HG03432 (cell line): ENCODE data around the gene FOXC2.

Experiments
- ATAC-seq: cut with Tn5 transposase; IDR thresholded peaks from one replicate; pipeline ENCODE4 v1.9.1; 2021; ENCODE audit warnings: mild to moderate bottlenecking, moderate library complexity; ENCODE audit not compliant: unreplicated experiment

Gene FOXC2

DNA sequence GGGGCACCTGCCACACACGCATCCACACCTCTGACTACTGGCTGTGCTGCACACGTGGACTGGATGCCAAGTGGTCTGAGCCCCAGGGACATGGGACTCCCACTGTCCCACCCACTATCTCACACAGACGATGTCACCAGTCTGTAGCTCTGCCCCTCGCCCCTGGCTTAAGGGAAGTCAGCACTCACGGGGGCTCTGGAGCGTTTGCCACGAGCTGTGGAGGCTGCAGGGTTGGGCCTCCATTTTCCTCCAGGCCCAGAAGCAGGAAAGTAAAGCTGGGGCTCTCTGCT, 34.2 kb upstream of the FOXC2 start:
- no peak for ATAC-seq

- ATAC-seq: no peak
Observed at GRCh38 chr16:86533076-86533475, 33.6 kb upstream of the FOXC2 start.

- ATAC-seq: no peak
Observed at GRCh38 chr16:86533767-86534351, 32.8 kb upstream of the FOXC2 start.

GRCh38 chr16:86534779-86535615, 31.6 kb upstream of the FOXC2 start:
- no peak for ATAC-seq

DNA sequence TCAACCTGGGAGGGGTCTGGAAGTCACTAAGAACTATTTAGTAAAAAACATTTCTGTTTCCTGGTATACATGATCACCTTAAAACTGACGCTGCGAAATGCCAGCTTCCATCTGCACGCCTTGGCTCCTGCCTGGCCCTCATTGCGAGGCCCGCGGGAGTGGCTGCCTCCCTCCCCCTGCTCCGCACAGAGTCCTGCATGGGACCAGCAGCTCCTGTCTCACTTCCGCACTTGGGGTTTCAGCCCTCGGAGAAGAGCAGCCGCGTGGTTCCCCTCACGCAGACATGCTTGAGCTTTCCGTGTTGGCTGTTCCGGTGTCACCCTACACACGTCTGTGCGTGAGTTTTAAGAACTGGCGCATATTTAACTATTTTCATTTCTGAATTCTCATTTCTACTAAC, 30.0 kb upstream of the FOXC2 start:
- ATAC-seq: no peak

- ATAC-seq: no peak
Observed at GRCh38 chr16:86537486-86537885, 29.1 kb upstream of the FOXC2 start.

DNA sequence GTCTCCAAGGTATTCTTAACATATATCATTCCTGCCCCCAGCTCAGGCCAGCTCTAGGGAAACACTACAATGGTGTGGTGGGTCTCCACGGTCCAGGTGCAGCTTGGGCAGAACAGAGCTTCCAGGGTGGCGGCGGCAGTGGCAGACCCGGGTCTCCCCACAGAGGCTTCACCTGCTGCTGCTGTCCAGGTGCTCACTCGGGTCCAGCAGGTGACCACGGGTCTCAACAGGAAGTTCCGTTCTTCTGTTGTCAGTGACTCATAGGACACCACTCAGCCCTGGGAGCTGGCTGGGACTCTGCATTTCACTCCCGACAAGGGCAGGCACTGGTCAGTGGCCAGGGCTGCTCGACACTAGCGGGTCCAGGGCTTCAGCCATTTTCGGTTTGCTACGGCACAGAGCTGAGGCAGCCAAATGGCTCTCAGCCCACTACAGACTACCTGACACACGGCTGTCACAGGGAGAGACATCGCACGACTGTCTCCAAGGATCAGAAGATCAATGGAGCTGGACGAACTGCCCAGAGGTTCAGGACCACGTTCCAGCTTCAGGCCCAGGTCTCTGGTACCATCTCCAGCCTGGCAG, 28.3 kb upstream of the FOXC2 start:
- no peak for ATAC-seq

GRCh38 chr16:86540894-86541293, 25.7 kb upstream of the FOXC2 start:
- no peak for ATAC-seq

- ATAC-seq: no peak
Observed at GRCh38 chr16:86541560-86541959, 25.1 kb upstream of the FOXC2 start.

DNA sequence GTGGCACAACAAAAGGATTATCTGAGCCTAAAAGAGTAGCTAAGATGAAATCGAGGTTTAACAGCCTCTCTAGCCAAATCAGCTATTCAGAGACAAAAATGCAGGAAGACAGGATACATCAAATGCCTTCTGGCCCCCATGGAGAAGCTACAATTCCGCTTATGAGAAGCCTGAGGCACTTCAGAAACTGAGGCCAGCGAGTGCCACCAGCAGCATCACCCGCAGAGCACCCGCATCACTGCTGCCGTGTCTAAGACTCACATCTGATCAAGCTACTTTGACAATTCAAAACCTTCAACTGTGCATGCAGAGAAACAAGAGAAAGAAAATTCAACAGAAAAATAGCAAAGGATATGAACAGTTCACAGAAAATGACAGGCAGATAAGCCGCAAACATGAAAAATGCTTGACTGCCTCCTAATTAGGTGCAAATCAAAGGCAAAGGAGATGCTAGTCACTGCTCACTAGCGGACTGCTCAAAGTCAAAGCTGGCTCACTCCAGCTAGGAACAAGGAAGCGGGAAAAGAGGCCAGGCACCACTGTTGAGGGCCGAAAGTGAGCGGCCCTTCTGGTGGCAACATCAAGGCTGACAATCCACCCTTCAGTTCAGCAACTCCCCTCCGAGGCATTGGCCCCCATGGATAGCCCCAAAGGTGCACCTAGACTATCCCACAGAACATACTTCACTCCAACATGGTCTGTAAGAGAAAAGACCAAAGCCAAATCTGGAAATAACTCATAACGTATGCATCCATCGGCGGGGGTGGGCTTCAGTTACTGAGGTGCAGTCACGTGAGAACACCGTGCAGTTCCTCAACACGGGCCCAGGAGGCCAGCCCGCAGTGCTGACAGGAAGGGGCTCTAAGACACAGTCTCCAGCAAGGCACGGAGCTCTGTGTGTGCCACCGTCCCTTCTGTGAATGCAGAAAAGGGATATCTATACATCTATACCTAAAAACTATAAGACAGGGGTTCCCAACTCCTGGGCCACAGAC, 23.6 kb upstream of the FOXC2 start:
- ATAC-seq: no peak

DNA sequence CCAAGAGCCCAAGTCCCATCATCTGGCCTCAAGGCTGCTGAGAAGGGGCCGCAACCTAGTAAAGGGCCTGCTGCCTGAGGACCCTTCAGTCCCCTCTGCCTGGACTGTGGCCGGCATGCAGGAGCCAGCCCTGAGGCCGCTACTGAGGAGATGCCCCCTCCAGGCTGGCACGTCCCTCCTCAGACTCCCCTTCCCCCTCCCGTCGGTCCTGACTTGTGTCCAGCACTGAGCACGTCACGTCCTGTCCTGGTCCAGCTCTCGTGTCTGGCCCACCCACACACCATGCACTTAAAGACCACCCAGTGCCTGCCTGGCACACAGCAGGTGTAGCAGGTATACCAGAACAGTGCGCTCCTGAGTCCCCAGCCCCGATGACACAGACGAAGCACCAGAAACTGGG, 21.1 kb upstream of the FOXC2 start:
- ATAC-seq: no peak

DNA sequence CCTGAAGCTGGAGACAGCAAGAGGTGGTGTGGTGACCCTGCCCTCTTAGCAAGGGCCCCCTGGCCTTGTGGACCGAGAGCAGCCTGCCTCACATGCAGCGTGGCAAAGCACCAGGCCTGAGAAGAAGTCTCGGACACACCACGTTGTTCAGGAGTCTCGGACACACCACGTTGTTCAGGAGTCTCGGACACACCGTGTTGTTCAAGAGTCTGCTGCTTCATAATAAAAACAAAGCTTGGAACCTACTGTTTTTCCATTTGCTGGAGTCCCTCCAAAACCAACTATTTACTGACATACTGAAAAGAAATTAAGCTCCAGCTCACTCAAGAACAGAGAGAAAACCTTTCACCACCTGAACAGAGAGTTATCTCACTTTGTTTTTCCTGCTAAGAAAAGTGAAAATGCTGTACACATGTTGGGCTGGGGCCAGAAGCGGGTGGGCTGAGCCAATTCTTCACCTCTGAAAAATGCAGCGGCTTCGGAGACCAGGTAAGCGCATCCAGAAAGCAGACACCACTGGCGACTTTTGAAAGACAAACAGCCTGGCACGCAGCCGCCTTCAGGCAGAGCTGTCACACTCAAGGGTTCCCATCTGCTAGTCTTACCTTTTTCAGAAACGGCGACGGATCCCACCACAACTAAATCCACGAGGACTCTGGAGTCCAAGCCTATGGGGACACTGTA, 20.5 kb upstream of the FOXC2 start:
- ATAC-seq: no peak

GRCh38 chr16:86546638-86547013, 20.0 kb upstream of the FOXC2 start:
- no peak for ATAC-seq

GRCh38 chr16:86547286-86547685, 19.3 kb upstream of the FOXC2 start:
- ATAC-seq: no peak

- ATAC-seq: no peak
Observed at GRCh38 chr16:86549076-86549892, 17.3 kb upstream of the FOXC2 start.

GRCh38 chr16:86549893-86550190, 16.8 kb upstream of the FOXC2 start:
- no peak for ATAC-seq

DNA sequence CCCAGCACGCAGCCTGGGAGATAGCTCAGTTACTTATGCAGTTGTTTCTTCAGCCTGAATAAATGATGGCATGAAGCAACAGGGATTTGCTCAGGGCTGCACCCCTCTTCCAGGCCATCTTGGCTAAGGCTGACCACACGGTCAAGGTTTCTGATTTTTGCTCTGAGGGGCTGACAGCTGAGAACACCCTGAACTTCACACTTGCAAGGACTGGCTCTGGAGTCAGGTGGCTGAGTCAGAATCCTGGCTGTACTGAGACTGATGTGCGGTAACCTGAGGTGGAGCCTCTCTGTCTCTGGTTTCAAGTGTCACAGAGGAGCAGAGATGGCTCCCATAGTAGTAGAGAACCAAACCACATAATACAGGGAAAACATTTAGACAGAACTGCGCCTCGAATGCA, 16.3 kb upstream of the FOXC2 start:
- ATAC-seq: no peak

- no peak for ATAC-seq
Observed at GRCh38 chr16:86553356-86553755, 13.3 kb upstream of the FOXC2 start.

DNA sequence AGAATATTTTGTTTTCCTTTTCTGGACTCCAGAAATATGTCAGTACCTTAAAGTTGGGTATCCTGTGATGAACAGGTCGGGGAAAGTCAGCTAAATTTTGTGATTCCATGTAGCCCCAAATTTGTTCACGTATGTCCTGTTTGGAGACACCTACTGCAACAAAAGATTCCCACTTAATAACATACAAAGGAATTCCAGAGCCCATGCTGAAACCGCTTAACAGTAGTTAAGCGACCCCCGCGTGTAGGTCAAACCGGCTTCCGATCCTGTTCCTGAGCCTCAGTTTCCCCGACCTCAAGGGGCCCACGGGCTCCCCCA, 12.1 kb upstream of the FOXC2 start:
- ATAC-seq: no peak
